ENCODE measurements around the gene SSBP2. TPM values are rescaled to one million over a fixed set of nuclear protein-coding genes. Genes with fewer than 3 reads are reported as not detected.

Gene SSBP2
- total and polyA plus RNA-seq, 2 donors (not counting 3 experiments of a cell fraction or from before 2014, with no cell fraction given), result 9.6 to 11.5 TPM

DNA sequence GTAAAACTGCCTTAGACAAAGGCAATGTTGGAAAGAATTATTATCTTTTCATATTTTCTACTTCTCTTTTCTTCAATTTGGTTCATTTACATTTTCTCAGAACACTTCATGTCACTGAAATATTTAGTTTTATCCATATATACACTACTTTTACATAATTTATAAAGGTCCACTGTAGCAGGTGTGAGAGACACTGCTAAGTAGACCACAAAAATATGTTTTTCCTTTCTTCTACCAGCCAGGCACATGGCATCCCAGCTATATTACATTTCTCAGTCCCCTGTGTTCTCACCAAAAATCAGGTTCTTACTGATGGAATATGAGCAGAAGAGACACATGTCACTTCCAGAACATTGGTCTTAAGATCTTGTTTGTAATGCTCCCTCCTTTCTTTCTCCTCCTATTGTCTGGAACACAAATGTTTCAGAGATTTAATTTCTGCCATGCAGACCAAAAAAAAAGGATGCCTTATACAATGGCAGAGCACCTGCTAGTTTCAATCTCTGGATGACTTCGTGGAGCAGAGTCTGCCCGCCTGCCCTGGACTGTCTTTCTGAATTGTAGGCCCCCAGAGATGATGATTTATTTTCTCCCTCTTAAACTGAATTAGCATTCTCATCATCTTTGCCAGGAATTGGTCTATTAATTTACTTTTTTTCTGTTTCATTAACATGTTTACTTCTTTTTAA, 231.5 kb downstream of the SSBP2 start:
- Histone ChIP-seq H3K27me3 (ENCODE audit: control insufficient read depth in 2 of 2, insufficient read depth in 2 of 2, low read length in 2 of 2) (no peaks in the 10 kb centered on the region), H3K79me2 (ENCODE audit: control insufficient read depth, insufficient read depth, low read length) (no peaks in the 10 kb centered on the region), H4K20me1 (replicated peaks; ENCODE audit: control insufficient read depth, extremely low read depth, insufficient read depth, low read length) (no peaks in the 10 kb centered on the region), H3K4me3 (replicated peaks in 1 of 3; ENCODE audit: insufficient read depth in 1 of 3, low read depth in 1 of 3, low read length in 3 of 3) (no peak overlapping the region), H2AFZ (ENCODE audit: low read depth, low read length) (no peak overlapping the region), H3K9me3 (replicated peaks; ENCODE audit: control insufficient read depth, insufficient read depth, low read length) (no peaks in the 10 kb centered on the region), H3K4me2 (ENCODE audit: insufficient read depth, low read length) (no peak overlapping the region), H3K9ac (replicated peaks; ENCODE audit: extremely low read depth, insufficient read depth, low read length) (no peak overlapping the region), H3K36me3 (ENCODE audit: control insufficient read depth in 2 of 2, extremely low read depth in 1 of 2, insufficient read depth in 2 of 2, low read length in 2 of 2) (no peaks in the 10 kb centered on the region), H3K4me1 (ENCODE audit: control insufficient read depth, extremely low read depth, insufficient read depth, low read length) (peaks cover 8% of the 10 kb centered on the region), H3K27ac (ENCODE audit: insufficient read depth, low read depth, low read length) (no peak overlapping the region), H3K9me1 (replicated peaks; ENCODE audit: control insufficient read depth, extremely low read depth, insufficient read depth, low read length) (no peaks in the 10 kb centered on the region)
- FAIRE-seq (no peak), DNase-seq (ENCODE audit: low read depth, low spot score) (no peak)
- TF ChIP-seq POLR2A (IDR thresholded peaks at IDR 0.05; ENCODE audit: low read depth, low read length), result no peak
- TF ChIP-seq EZH2 (IDR thresholded peaks at IDR 0.05; ENCODE audit: borderline replicate concordance, low read depth, low read length, severe bottlenecking), result no peak
- no peak for TF ChIP-seq POLR2AphosphoS5 (IDR thresholded peaks at IDR 0.05; ENCODE audit: insufficient read depth, low read depth, low read length)
- no peak for TF ChIP-seq FOS (IDR thresholded peaks at IDR 0.05; ENCODE audit: borderline replicate concordance, insufficient read depth, low read length)
- no peak for TF ChIP-seq JUN (IDR thresholded peaks at IDR 0.05; ENCODE audit: borderline replicate concordance, insufficient read depth, insufficient read length, low read depth)
- TF ChIP-seq, protein P1, sequence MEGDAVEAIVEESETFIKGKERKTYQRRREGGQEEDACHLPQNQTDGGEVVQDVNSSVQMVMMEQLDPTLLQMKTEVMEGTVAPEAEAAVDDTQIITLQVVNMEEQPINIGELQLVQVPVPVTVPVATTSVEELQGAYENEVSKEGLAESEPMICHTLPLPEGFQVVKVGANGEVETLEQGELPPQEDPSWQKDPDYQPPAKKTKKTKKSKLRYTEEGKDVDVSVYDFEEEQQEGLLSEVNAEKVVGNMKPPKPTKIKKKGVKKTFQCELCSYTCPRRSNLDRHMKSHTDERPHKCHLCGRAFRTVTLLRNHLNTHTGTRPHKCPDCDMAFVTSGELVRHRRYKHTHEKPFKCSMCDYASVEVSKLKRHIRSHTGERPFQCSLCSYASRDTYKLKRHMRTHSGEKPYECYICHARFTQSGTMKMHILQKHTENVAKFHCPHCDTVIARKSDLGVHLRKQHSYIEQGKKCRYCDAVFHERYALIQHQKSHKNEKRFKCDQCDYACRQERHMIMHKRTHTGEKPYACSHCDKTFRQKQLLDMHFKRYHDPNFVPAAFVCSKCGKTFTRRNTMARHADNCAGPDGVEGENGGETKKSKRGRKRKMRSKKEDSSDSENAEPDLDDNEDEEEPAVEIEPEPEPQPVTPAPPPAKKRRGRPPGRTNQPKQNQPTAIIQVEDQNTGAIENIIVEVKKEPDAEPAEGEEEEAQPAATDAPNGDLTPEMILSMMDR (IDR thresholded peaks at IDR 0.05; ENCODE audit: extremely low read depth in 1 of 2, insufficient read depth in 1 of 2, low read depth in 1 of 2, low read length in 2 of 2), result no peak
- TF ChIP-seq MAX (IDR thresholded peaks at IDR 0.05; ENCODE audit: insufficient read depth, insufficient read length), result no peak
- no peak for TF ChIP-seq GATA2 (IDR thresholded peaks at IDR 0.05; ENCODE audit: insufficient read depth, insufficient read length, low read depth, low read length)
- TF ChIP-seq MYC (IDR thresholded peaks at IDR 0.05; ENCODE audit: low read depth, low read length), result no peak
- intact Hi-C loops (cut with micrococcal nuclease), result loop anchor here (10.0 kb wide), 1 partner anchor 215 kb away; the partner anchor contains the start of gene ZCCHC9
- no TSS peak for BruUV-seq (replicated peaks)
- POLR2A ChIA-PET, result no interaction called here
- dilution Hi-C loops (cut with MboI; ENCODE audit: extremely low pct_ligation_motif_present, low sequenced_read_pairs), result no loop called here
- CTCF ChIA-PET, result no interaction called here
